ACC112 (cell line): Measurements from ENCODE around the gene SMARCD2.

Experiments
- H2AFZ ChIP-seq: fragments of 200-600 bp; sonication (generic); one replicate; pipeline ENCODE4 v1.6.0; 2017; ENCODE audit warnings: antibody characterized with exemption, low read length; ENCODE audit not compliant: unreplicated experiment
- H3K27ac ChIP-seq: fragments of 200-600 bp; sonication (generic); 2 replicates; pipeline ENCODE4 v1.5.1; 2014; ENCODE audit warnings: low read depth, mild to moderate bottlenecking, antibody characterized with exemption, low read length, moderate library complexity
- H3K27me3 ChIP-seq: fragments of 200-600 bp; sonication (generic); 2 replicates; pipeline ENCODE4 v1.6.1; 2014; ENCODE audit warnings: mild to moderate bottlenecking, antibody characterized with exemption, low read length, moderate library complexity, mixed read lengths; ENCODE audit not compliant: insufficient read depth
- H3K36me3 ChIP-seq: fragments of 200-600 bp; sonication (generic); 2 replicates; pipeline ENCODE4 v1.6.1; 2016; ENCODE audit warnings: mild to moderate bottlenecking, antibody characterized with exemption, low read length, moderate library complexity, mixed read lengths; ENCODE audit not compliant: insufficient read depth
- H3K4me1 ChIP-seq: fragments of 200-600 bp; sonication (generic); one replicate; pipeline ENCODE4 v1.6.1; 2016; ENCODE audit warnings: low read length, mixed read lengths; ENCODE audit not compliant: insufficient read depth, unreplicated experiment, control insufficient read depth
- H3K4me3 ChIP-seq: fragments of 200-600 bp; sonication (generic); 2 replicates; pipeline ENCODE4 v1.5.1; 2014; ENCODE audit warnings: mild to moderate bottlenecking, low read depth, low read length
- H3K79me2 ChIP-seq: fragments of 200-600 bp; sonication (generic); one replicate; pipeline ENCODE4 v1.6.0; 2016; ENCODE audit warnings: low read length; ENCODE audit not compliant: control insufficient read depth, unreplicated experiment, insufficient read depth

SMARCD2 gene

DNA sequence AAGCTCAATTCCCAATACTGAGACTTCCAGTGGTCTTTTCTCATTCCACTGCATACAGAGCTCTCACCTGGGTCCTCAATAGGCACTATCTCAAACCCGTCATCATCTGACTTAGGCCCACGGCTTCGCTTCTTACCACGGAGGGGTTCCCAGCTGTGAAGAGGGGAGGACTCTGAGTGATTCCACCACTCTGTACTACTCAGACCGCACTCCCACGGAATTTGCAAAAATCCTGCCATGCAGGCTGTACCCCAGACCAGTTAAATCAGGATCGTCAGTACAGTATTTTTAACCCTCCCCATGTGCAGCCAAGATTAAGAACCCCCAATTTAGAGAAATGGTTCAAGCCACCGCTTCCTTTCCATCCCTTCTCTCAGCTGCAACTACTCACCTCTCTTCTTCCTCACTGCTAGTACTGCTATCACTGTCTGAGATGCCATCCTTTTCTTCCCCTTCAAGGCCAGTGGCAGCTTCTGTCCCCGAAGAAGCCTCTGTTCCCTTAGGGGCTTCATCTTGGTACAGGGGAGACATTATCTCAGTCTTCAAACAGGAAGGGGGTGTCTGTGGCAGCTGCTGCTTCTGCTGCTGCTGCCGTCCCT is 21.4 kb downstream of the SMARCD2 start:
- H3K4me1 ChIP-seq: peaks cover 8% of the 10 kb centered on the region
- H2AFZ ChIP-seq: no peak overlapping the region
- H3K79me2 ChIP-seq: peaks cover 23% of the 10 kb centered on the region

GRCh38 chr17:63819585-63820537 is 22.6 kb downstream of the SMARCD2 start:
- Histone ChIP-seq H3K79me2 (peaks cover 11% of the 10 kb centered on the region), H3K4me1 (no peaks in the 10 kb centered on the region), H3K36me3 (peaks cover 72% of the 10 kb centered on the region)

More for the DNA sequence above, 21.4 kb downstream of the SMARCD2 start:
- Histone ChIP-seq H3K36me3 (peaks cover 70% of the 10 kb centered on the region), H3K27ac (no peak overlapping the region), H3K4me3 (no peak overlapping the region), H3K27me3 (no peaks in the 10 kb centered on the region)

GRCh38 chr17:63819131-63819530 is 23.4 kb downstream of the SMARCD2 start:
- Histone ChIP-seq H3K4me1 (no peaks in the 10 kb centered on the region), H3K27ac (no peak overlapping the region), H3K36me3 (peaks cover 70% of the 10 kb centered on the region), H3K4me3 (no peak overlapping the region), H3K79me2 (peaks cover 6% of the 10 kb centered on the region), H2AFZ (no peak overlapping the region), H3K27me3 (no peaks in the 10 kb centered on the region)

More at GRCh38 chr17:63819585-63820537, 22.6 kb downstream of the SMARCD2 start:
- no peak overlapping the region for H3K4me3 ChIP-seq
- H2AFZ ChIP-seq: no peak overlapping the region
- H3K27ac ChIP-seq: no peak overlapping the region
- no peaks in the 10 kb centered on the region for H3K27me3 ChIP-seq

DNA sequence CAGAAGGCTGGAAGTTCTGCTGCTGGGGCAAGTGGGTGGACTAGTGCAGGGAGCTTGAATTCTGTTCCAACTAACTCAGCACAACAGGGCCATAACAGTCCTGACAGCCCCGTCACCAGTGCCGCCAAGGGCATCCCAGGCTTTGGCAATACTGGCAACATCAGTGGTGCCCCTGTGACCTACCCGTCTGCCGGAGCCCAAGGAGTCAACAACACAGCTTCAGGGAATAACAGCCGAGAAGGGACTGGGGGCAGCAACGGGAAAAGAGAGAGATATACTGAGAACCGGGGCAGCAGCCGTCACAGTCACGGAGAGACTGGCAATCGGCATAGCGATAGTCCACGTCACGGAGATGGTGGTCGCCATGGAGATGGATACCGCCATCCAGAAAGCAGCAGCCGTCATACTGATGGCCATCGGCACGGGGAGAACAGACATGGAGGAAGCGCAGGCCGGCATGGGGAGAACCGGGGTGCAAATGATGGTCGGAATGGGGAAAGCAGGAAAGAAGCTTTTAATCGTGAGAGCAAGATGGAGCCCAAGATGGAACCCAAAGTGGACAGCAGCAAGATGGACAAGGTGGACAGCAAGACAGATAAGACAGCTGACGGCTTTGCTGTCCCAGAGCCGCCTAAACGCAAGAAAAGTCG is 24.6 kb downstream of the SMARCD2 start:
- Histone ChIP-seq H3K79me2 (peaks cover 6% of the 10 kb centered on the region), H2AFZ (no peak overlapping the region), H3K4me1 (no peaks in the 10 kb centered on the region), H3K27ac (no peak overlapping the region), H3K36me3 (peaks cover 64% of the 10 kb centered on the region), H3K27me3 (no peaks in the 10 kb centered on the region), H3K4me3 (no peak overlapping the region)

DNA sequence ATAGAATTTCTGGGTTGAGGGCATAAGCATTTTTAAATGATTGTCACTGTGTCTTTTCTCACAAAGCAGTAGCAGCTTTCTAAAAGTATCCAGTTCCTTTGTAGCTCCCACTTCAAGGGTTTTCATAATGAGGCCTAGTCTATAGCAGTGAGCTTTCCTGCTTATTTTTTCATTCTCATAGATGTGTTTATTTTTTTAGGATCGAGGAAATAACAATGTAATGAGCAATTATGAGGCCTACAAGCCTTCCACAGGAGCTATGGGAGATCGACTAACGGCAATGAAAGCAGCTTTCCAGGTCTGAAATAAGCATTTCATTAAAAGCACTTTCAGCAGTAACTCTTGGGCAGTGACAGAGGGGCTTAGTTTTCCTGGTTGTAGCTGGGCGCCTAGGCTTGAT is 25.8 kb downstream of the SMARCD2 start:
- H3K27ac ChIP-seq: no peak overlapping the region

GRCh38 chr17:63816123-63816522 is 26.4 kb downstream of the SMARCD2 start:
- 0 out of 2 replicates have a peak overlapping the region, but pooled peaks have one; percentile 5 for H3K27ac ChIP-seq
- H3K27me3 ChIP-seq: no peaks in the 10 kb centered on the region
- peaks cover 66% of the 10 kb centered on the region for H3K36me3 ChIP-seq
- H3K79me2 ChIP-seq: peaks cover 4% of the 10 kb centered on the region
- H3K4me3 ChIP-seq: no peak overlapping the region
- no peak overlapping the region for H2AFZ ChIP-seq
- no peaks in the 10 kb centered on the region for H3K4me1 ChIP-seq

More for the DNA sequence above, 25.8 kb downstream of the SMARCD2 start:
- Histone ChIP-seq H3K4me1 (no peaks in the 10 kb centered on the region), H3K36me3 (peaks cover 63% of the 10 kb centered on the region), H3K79me2 (peaks cover 4% of the 10 kb centered on the region), H2AFZ (no peak overlapping the region), H3K4me3 (no peak overlapping the region), H3K27me3 (no peaks in the 10 kb centered on the region)

GRCh38 chr17:63809970-63810369 is 32.5 kb downstream of the SMARCD2 start:
- Histone ChIP-seq H3K79me2 (no peaks in the 10 kb centered on the region), H2AFZ (no peak overlapping the region), H3K27me3 (no peaks in the 10 kb centered on the region), H3K27ac (no peak overlapping the region), H3K4me3 (no peak overlapping the region), H3K36me3 (peaks cover 51% of the 10 kb centered on the region), H3K4me1 (peaks cover 5% of the 10 kb centered on the region)

DNA sequence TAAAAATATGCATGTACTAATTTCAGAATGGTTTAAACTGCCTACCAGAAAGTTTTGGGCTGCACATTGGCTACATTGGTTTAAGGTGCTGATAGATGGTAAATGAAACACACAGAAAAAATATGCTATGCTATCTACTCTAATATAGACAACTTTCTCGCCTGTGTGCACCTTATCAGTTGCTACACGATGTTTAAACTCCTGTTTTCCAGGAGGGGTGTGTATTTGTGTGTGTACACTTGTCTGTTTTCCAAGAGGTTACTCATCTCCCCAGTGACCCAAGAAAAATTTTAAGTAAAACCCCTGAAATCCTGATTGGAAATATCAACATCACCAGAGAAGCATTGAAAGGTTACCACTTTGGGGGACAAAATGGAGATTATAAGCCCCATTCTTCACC is 36.9 kb downstream of the SMARCD2 start:
- peaks cover 4% of the 10 kb centered on the region for H3K79me2 ChIP-seq
- no peak overlapping the region for H2AFZ ChIP-seq
- H3K36me3 ChIP-seq: peaks cover 49% of the 10 kb centered on the region
- no peak overlapping the region for H3K4me3 ChIP-seq
- H3K27ac ChIP-seq: no peak overlapping the region
- peaks cover 5% of the 10 kb centered on the region for H3K4me1 ChIP-seq
- no peaks in the 10 kb centered on the region for H3K27me3 ChIP-seq

GRCh38 chr17:63804328-63804727 is 38.2 kb downstream of the SMARCD2 start:
- H2AFZ ChIP-seq: no peak overlapping the region
- H3K4me3 ChIP-seq: no peak overlapping the region
- H3K36me3 ChIP-seq: peaks cover 55% of the 10 kb centered on the region
- H3K27me3 ChIP-seq: no peaks in the 10 kb centered on the region
- 0 out of 2 replicates have a peak overlapping the region, but pooled peaks have one; percentile 11 for H3K27ac ChIP-seq
- peaks cover 7% of the 10 kb centered on the region for H3K79me2 ChIP-seq
- H3K4me1 ChIP-seq: peaks cover 5% of the 10 kb centered on the region

DNA sequence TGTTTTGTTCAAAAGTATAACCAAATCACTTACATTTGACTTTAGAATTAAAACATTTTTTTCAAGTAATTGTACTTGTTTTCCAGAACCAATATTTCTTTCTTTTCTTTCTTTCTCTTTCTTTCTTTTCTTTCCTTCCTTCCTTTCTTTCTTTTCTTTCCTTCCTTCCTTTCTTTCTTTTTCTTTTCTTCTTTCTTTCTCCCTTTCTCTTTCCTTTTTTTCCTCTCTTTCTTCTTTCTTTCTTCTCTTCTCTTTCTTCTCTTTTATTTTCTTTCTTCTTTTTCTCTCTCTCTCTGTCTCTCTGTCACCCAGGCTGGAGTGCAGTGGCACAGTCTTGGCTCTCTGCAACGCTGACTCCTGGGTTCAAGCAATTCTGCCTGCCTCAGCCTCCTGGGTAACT is 41.7 kb downstream of the SMARCD2 start:
- no peak overlapping the region for H3K4me3 ChIP-seq
- no peak overlapping the region for H2AFZ ChIP-seq
- peaks cover 55% of the 10 kb centered on the region for H3K36me3 ChIP-seq
- no peaks in the 10 kb centered on the region for H3K27me3 ChIP-seq
- H3K79me2 ChIP-seq: peaks cover 13% of the 10 kb centered on the region
- peaks cover 4% of the 10 kb centered on the region for H3K4me1 ChIP-seq
- H3K27ac ChIP-seq: no peak overlapping the region
